ENCODE measurements around the gene TNNC1. TPM values are rescaled to one million over a fixed set of nuclear protein-coding genes. Genes with fewer than 3 reads are reported as not detected.

Gene TNNC1
- 1 to 10 TPM in 3 of 4 donors, not detected in 1; 3.0 to 4.4 (median 3.4) TPM for total RNA-seq

- intact Hi-C loops (cut with DNase I; ENCODE audit: low total_unique reads): no loop called here
- peaks cover 0 to 7% of the 10 kb centered on the region in 2 donors for H3K4me1 ChIP-seq
- peak within 1 kb of the TSS; percentile 89 to 97 for H3K4me3 ChIP-seq
- no peak for DNase-seq
- H3K36me3 ChIP-seq: no peaks in the 10 kb centered on the region
- H3K9me3 ChIP-seq: no peaks in the 10 kb centered on the region
- no peaks in the 10 kb centered on the region for H3K27me3 ChIP-seq
- no peak for TF ChIP-seq POLR2A (IDR thresholded peaks at IDR 0.05)
- no peak for TF ChIP-seq CTCF (IDR thresholded peaks at IDR 0.05)
- peak within 1 kb of the TSS; percentile 90 to 95 for H3K27ac ChIP-seq
These were observed at the start of gene TNNC1 for GRCh38 chr3:52453496-52454249. Gene TNNC1, minus strand, starts transcription at chr3:52454041. Its CDS starts 26 bp downstream, at chr3:52454015.

- no peak for DNase-seq
- intact Hi-C loops (cut with DNase I; ENCODE audit: low total_unique reads): no loop called here
- TF ChIP-seq POLR2A (IDR thresholded peaks at IDR 0.05) (no peak), CTCF (IDR thresholded peaks at IDR 0.05) (no peak)
These were observed 49.0 kb upstream of the TNNC1 start for GRCh38 chr3:52502808-52503350.

GRCh38 chr3:52502001-52502400 lies 48.2 kb upstream of the TNNC1 start:
- no peak for TF ChIP-seq POLR2A (IDR thresholded peaks at IDR 0.05)
- intact Hi-C loops (cut with DNase I; ENCODE audit: low total_unique reads): no loop called here
- Histone ChIP-seq H3K9me3 (no peaks in the 10 kb centered on the region), H3K36me3 (no peaks in the 10 kb centered on the region), H3K27ac (no peak overlapping the region), H3K27me3 (no peaks in the 10 kb centered on the region), H3K4me3 (no peak overlapping the region), H3K4me1 (no peaks in the 10 kb centered on the region)
- DNase-seq: no peak

More at GRCh38 chr3:52502808-52503350, 49.0 kb upstream of the TNNC1 start:
- H3K4me1 ChIP-seq: no peaks in the 10 kb centered on the region
- H3K4me3 ChIP-seq: no peak overlapping the region
- H3K27ac ChIP-seq: no peak overlapping the region
- H3K36me3 ChIP-seq: no peaks in the 10 kb centered on the region
- no peaks in the 10 kb centered on the region for H3K9me3 ChIP-seq
- H3K27me3 ChIP-seq: no peaks in the 10 kb centered on the region

GRCh38 chr3:52501046-52501445 lies 47.2 kb upstream of the TNNC1 start:
- Histone ChIP-seq H3K4me1 (no peaks in the 10 kb centered on the region), H3K27ac (no peak overlapping the region), H3K4me3 (no peak overlapping the region), H3K36me3 (no peaks in the 10 kb centered on the region), H3K9me3 (no peaks in the 10 kb centered on the region), H3K27me3 (no peaks in the 10 kb centered on the region)
- no peak for TF ChIP-seq POLR2A (IDR thresholded peaks at IDR 0.05)
- no peak for TF ChIP-seq CTCF (IDR thresholded peaks at IDR 0.05)
- DNase-seq: no peak
- intact Hi-C loops (cut with DNase I; ENCODE audit: low total_unique reads): no loop called here

- no peak overlapping the region for H3K4me3 ChIP-seq
- no peaks in the 10 kb centered on the region for H3K9me3 ChIP-seq
- H3K27me3 ChIP-seq: no peaks in the 10 kb centered on the region
- H3K4me1 ChIP-seq: no peaks in the 10 kb centered on the region
- TF ChIP-seq CTCF (IDR thresholded peaks at IDR 0.05): no peak
- TF ChIP-seq POLR2A (IDR thresholded peaks at IDR 0.05): no peak
- H3K27ac ChIP-seq: no peak overlapping the region
- DNase-seq: peak in 1 of 2 donors; percentile 65
- intact Hi-C loops (cut with DNase I; ENCODE audit: low total_unique reads): no loop called here
- no peaks in the 10 kb centered on the region for H3K36me3 ChIP-seq
These were observed 44.6 kb upstream of the TNNC1 start for GRCh38 chr3:52498137-52499054.

Data from uterus (tissue), 4 donors.